ENCODE measurements around the gene UBXN10. TPM values are rescaled to one million over a fixed set of nuclear protein-coding genes. Genes with fewer than 3 reads are reported as not detected.

UBXN10 gene
- total and polyA plus RNA-seq, 2 of the 4 experiments (the other 2 are of a cell fraction) = not detected

GRCh38 chr1:20169932-20170331, 16.0 kb upstream of the UBXN10 start:
- dilution Hi-C loops (cut with HindIII; ENCODE audit: low sequenced_read_pairs, unreplicated experiment) = no loop called here
- intact Hi-C loops (cut with micrococcal nuclease) = no loop called here
- no TSS peak for BruUV-seq (replicated peaks)

More at GRCh38 chr1:20169932-20170331, 16.0 kb upstream of the UBXN10 start:
- TF ChIP-seq RCOR1 (IDR thresholded peaks at IDR 0.05; ENCODE audit: insufficient replicate concordance, low read length) = no peak
- CTCF ChIA-PET = no interaction called here
- Histone ChIP-seq H2AK9ac (replicated peaks; ENCODE audit: low read depth, low read length, poor library complexity) (no peak overlapping the region), H2AFZ (replicated peaks; ENCODE audit: low read length, poor library complexity) (no peak overlapping the region), H3K79me1 (ENCODE audit: low read depth in 1 of 2, low read length in 2 of 2) (no peaks in the 10 kb centered on the region), H4K8ac (ENCODE audit: low read depth in 2 of 2, low read length in 2 of 2) (no peak overlapping the region), H4K5ac (ENCODE audit: low read depth, low read length) (no peak overlapping the region), H3K18ac (ENCODE audit: low read depth, low read length) (no peak overlapping the region), H2BK5ac (ENCODE audit: low read depth, low read length, poor library complexity, severe bottlenecking) (no peak overlapping the region), H3K14ac (replicated peaks; ENCODE audit: low read depth, low read length) (no peak overlapping the region), H2BK20ac (ENCODE audit: low read depth, low read length) (no peak overlapping the region), H3K36me3 (ENCODE audit: control insufficient read depth, insufficient read depth, low read length) (no peaks in the 10 kb centered on the region), H3K27ac (ENCODE audit: insufficient read depth, low read length) (no peak overlapping the region), H3K4me2 (ENCODE audit: low read depth, low read length) (no peak overlapping the region), H4K91ac (ENCODE audit: insufficient read depth, low read depth, low read length) (no peak overlapping the region), H4K20me1 (ENCODE audit: insufficient read depth, low read length) (no peaks in the 10 kb centered on the region), H3K9ac (ENCODE audit: low read depth, low read length) (no peak overlapping the region), H3K4me3 (ENCODE audit: insufficient read depth, low read depth, low read length) (no peak overlapping the region), H3K27me3 (ENCODE audit: control insufficient read depth, insufficient read depth, low read length) (peaks cover 19% of the 10 kb centered on the region), H2BK15ac (ENCODE audit: low read depth, low read length) (no peak overlapping the region), H3K9me1 (ENCODE audit: insufficient read depth, low read length) (no peaks in the 10 kb centered on the region), H2AK5ac (ENCODE audit: low read depth, low read length) (no peak overlapping the region), H3K23ac (ENCODE audit: low read depth, low read length) (no peak overlapping the region), H3K56ac (ENCODE audit: extremely low read depth, insufficient read depth, low read length) (no peak overlapping the region), H2BK120ac (ENCODE audit: low read depth, low read length) (no peak overlapping the region), H3K9me3 (ENCODE audit: control insufficient read depth, insufficient read depth, low read length) (no peaks in the 10 kb centered on the region), H3K4ac (ENCODE audit: low read depth, low read length) (no peak overlapping the region), H3K4me1 (ENCODE audit: control insufficient read depth, insufficient read depth, low read length) (no peaks in the 10 kb centered on the region)
- in situ Hi-C loops (cut with MboI; ENCODE audit: low sequenced_read_pairs) = no loop called here
- DNase-seq (no peak), ATAC-seq (ENCODE audit: low read depth) (no peak)
- 90% methylated on average over 2 of the region's 5 CpGs; no CpG with 5 or more reads in 1 of the 2 experiments for WGBS, 2 experiments (ENCODE audit: extremely low coverage in 2 of 2, insufficient read length in 1 of 2)
- POLR2A ChIA-PET (ENCODE audit: unreplicated experiment) = no interaction called here

Data from IMR-90 (cell line).